Transverse colon (tissue), 4 donors: ENCODE measurements around the gene ANKRD34A. TPM values are rescaled to one million over a fixed set of nuclear protein-coding genes. Genes with fewer than 3 reads are reported as not detected.
A peak's percentile ranks its signal among the peaks of the same experiment; 100 is the strongest.

Experiments
- DNase-seq: peaks from one replicate; pipeline ENCODE4 v3.0.0-alpha.2; 2019
- H3K27ac ChIP-seq, 4 donors: fragments of 200-600 bp; sonication (generic); 2 replicates each; pipeline ENCODE4 v1.5.1; 2016 to 2018; ENCODE audit warnings: inconsistent platforms in 4 of 4
- H3K27me3 ChIP-seq: fragments of 200-600 bp; sonication (generic); 2 replicates; pipeline ENCODE4 v1.5.1; 2017; ENCODE audit warnings: inconsistent platforms
- H3K36me3 ChIP-seq, 4 donors: fragments of 200-600 bp; sonication (generic); 2 replicates each; pipeline ENCODE4 v1.5.1; 2017 to 2019; ENCODE audit warnings: inconsistent platforms in 4 of 4
- H3K4me1 ChIP-seq, 4 donors: fragments of 200-600 bp; sonication (generic); 2 replicates each; pipeline ENCODE4 v1.5.1; 2017 to 2020; ENCODE audit warnings: inconsistent platforms in 4 of 4
- H3K4me3 ChIP-seq, 4 donors: fragments of 200-600 bp; sonication (generic); 1 replicate in 1 of 4; 2 replicates in 3 of 4; pipeline versions ENCODE4 v1.5.1 to v1.6.1; 2017 to 2019; ENCODE audit warnings: inconsistent platforms in 4 of 4
- H3K9me3 ChIP-seq, 2 donors: fragments of 200-600 bp; sonication (generic); 2 replicates each; pipeline ENCODE4 v1.5.1; 2017 to 2019; ENCODE audit warnings: inconsistent platforms in 2 of 2
- CTCF ChIP-seq, 5 experiments: fragments of 200-600 bp in 3 of 5; fragments of 450-650 bp in 2 of 5; sonication (generic) in 3 of 5; IDR thresholded peaks; 1 replicate in 2 of 5; 2 replicates in 3 of 5; pipeline ENCODE4 v1.5.1; 2016 to 2017; ENCODE audit warnings: antibody characterized with exemption in 5 of 5, inconsistent platforms in 3 of 5, mild to moderate bottlenecking in 2 of 5, moderate library complexity in 1 of 5
- EP300 ChIP-seq: sonication (generic); formaldehyde crosslinking; IDR thresholded peaks from one replicate; pipeline ENCODE4 v1.6.1; 2017; ENCODE audit warnings: antibody characterized with exemption, low read depth
- POLR2A ChIP-seq: fragments of 450-650 bp; IDR thresholded peaks from one replicate; pipeline ENCODE4 v1.6.1; 2016; ENCODE audit warnings: antibody characterized with exemption, mild to moderate bottlenecking, moderate library complexity
- POLR2AphosphoS5 ChIP-seq, 3 donors: sonication (generic); formaldehyde crosslinking; IDR thresholded peaks; one replicate each; pipeline ENCODE4 v1.6.1; 2016; ENCODE audit warnings: antibody characterized with exemption in 3 of 3
- WGBS, 2 donors: methylation state at CpG; one replicate each; pipeline ENCODE4 v1.1.5; 2018; ENCODE audit warnings: low coverage in 1 of 2; 5-methylcytosine and 5-hydroxymethylcytosine counted together
- in situ Hi-C, 4 donors: fragments of 200-750 bp; cut with MboI; loops; one replicate each; pipeline versions ENCODE4 v1.15.0 to v1.15.1; 2017; ENCODE audit warnings: low sequenced_read_pairs in 3 of 4, low pct_ligation_motif_present in 1 of 4, low pct_unique_long_range_greater_than_20kb in 1 of 4
- intact Hi-C: fragments of 100-400 bp; cut with DNase I; formaldehyde crosslinking; loops from one replicate; pipeline ENCODE4 v1.15.1; 2023; ENCODE audit warnings: low total_unique reads
- total RNA-seq, 4 donors: library from RNA; depleted of rRNA; stranded (reverse); fragments of >200 nt; gene quantifications; one replicate each; pipeline ENCODE4 v1.1.0, GENCODE V29; 2016

ANKRD34A gene
- total RNA-seq, 4 donors from 2014 or later = 0.41 to 4.1 (median 0.64) TPM; not detected in 1

GRCh38 chr1:145955436-145955835 is 8.9 kb downstream of the ANKRD34A start:
- intact Hi-C loops = no loop called here
- peaks cover 16% of the 10 kb centered on the region for H3K27me3 ChIP-seq
- 59 to 80% methylated on average over 2 of the region's 2 CpGs for WGBS, 2 donors
- TF ChIP-seq POLR2A (no peak), CTCF (IDR thresholded peaks at IDR 0.05) (no peak), EP300 (no peak), POLR2AphosphoS5 (IDR thresholded peaks at IDR 0.05) (no peak)
- H3K9me3 ChIP-seq = no peaks in the 10 kb centered on the region
- peak overlapping the region in 1 of 4 donors; percentile 64 for H3K4me3 ChIP-seq
- peak overlapping the region; percentile 86 to 96 (median 92) for H3K27ac ChIP-seq
- H3K36me3 ChIP-seq = no peaks in the 10 kb centered on the region
- in situ Hi-C loops = no loop called here
- peaks cover 12 to 58% (median 33%) of the 10 kb centered on the region in 4 donors for H3K4me1 ChIP-seq
- no peak for DNase-seq

DNA sequence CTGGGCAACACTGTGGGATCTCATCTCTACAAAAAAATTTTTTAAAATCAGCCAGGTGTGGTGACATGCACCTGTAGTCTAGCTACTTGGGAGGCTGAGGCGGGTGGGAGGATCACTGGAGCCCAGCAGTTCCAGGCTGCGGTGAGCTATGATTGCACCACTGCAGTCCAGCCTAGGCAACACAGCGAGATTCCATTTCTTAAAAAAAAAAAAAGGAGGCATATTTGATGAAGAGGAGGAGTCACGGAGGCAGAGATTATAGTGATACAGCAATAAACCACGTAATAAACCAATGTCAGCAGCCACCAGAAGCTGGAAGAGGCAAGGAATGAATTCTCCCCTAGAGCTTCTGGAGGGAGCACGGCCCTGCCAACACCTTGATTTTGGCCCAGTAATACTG is 10.5 kb downstream of the ANKRD34A start:
- DNase-seq = no peak
- no peak overlapping the region for H3K27ac ChIP-seq
- intact Hi-C loops = no loop called here
- TF ChIP-seq CTCF (IDR thresholded peaks at IDR 0.05) (no peak), EP300 (no peak), POLR2AphosphoS5 (IDR thresholded peaks at IDR 0.05) (no peak), POLR2A (no peak)
- in situ Hi-C loops = no loop called here
- peaks cover 12 to 49% (median 32%) of the 10 kb centered on the region in 4 donors for H3K4me1 ChIP-seq
- no peaks in the 10 kb centered on the region for H3K36me3 ChIP-seq
- 51 to 63% methylated on average over 2 to 6 of the region's 6 CpGs for WGBS, 2 donors
- H3K9me3 ChIP-seq = no peaks in the 10 kb centered on the region
- H3K27me3 ChIP-seq = peaks cover under 1% of the 10 kb centered on the region
- H3K4me3 ChIP-seq = no peak overlapping the region

DNA sequence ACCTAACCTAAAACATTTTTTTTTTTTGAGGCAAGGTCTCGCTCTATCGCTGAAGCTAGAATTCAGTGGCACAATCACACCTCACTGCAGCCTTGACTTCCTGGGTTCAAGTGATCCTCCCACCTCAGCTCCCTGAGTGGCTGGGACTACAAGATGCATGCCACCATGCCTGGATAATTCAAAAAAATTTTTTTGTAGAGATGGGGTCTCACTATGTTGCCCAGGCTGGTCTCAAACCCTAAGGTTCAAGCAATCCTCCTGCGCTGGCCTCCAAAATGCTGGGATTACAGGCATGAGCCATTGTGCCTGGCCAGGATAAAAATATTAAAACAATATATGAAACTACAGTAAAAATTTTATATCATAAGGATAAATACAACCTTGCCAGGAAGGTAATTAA is 11.5 kb downstream of the ANKRD34A start:
- no peak for DNase-seq
- Histone ChIP-seq H3K4me1 (peaks cover 7 to 42% (median 26%) of the 10 kb centered on the region in 4 donors), H3K9me3 (no peaks in the 10 kb centered on the region), H3K36me3 (no peaks in the 10 kb centered on the region), H3K27ac (no peak overlapping the region), H3K27me3 (no peaks in the 10 kb centered on the region), H3K4me3 (no peak overlapping the region)
- in situ Hi-C loops = no loop called here
- WGBS, 2 donors = 100% methylated on average over 3 of the region's 3 CpGs
- TF ChIP-seq POLR2AphosphoS5 (IDR thresholded peaks at IDR 0.05) = no peak
- TF ChIP-seq POLR2A = no peak
- no peak for TF ChIP-seq EP300
- TF ChIP-seq CTCF (IDR thresholded peaks at IDR 0.05) = no peak
- intact Hi-C loops = no loop called here

- Histone ChIP-seq H3K36me3 (no peaks in the 10 kb centered on the region), H3K9me3 (no peaks in the 10 kb centered on the region), H3K4me3 (no peak overlapping the region), H3K27me3 (no peaks in the 10 kb centered on the region), H3K4me1 (peaks cover 7 to 34% (median 24%) of the 10 kb centered on the region in 4 donors), H3K27ac (no peak overlapping the region)
- TF ChIP-seq CTCF (IDR thresholded peaks at IDR 0.05) (no peak), POLR2A (no peak), EP300 (no peak), POLR2AphosphoS5 (IDR thresholded peaks at IDR 0.05) (no peak)
- intact Hi-C loops (no loop called here), in situ Hi-C loops (no loop called here)
- WGBS, 2 donors = 94% methylated on average over 1 of the region's 1 CpG; no CpG with 5 or more reads in 1 of the 2 donors
- DNase-seq = no peak
Observed at GRCh38 chr1:145951526-145951925, 12.8 kb downstream of the ANKRD34A start.
